Hematopoietic multipotent progenitor cell treated with erythropoietin and hydrocortisone succinate and interleukin-3 and kit ligand, for 8 days (in vitro differentiated cells): Measurements from ENCODE around the gene ORM2.
A peak's percentile ranks its signal among the peaks of the same experiment; 100 is the strongest.
"Not testable (repeated sequence)": the region's sequence is repeated elsewhere in the genome, so short reads cannot be mapped to it uniquely, and the experiment has no call there.

Source experiments
- DNase-seq: peaks from one replicate; pipeline ENCODE4 v3.0.0-alpha.2; 2015

Gene ORM2

DNA sequence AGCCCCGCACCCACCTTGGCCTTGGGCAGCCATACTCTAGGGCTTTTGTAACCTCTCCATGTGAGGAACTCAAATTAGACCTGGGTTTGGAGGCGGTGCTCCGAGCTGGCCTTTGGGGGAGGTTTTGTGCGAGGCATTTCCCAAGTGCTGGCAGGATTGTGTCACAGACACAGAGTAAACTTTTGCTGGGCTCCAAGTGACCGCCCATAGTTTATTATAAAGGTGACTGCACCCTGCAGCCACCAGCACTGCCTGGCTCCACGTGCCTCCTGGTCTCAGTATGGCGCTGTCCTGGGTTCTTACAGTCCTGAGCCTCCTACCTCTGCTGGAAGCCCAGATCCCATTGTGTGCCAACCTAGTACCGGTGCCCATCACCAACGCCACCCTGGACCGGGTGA, at the start of gene ORM2:
ORM2 (plus strand) TSS at position 245 of the 398 bp plus-strand sequence; CDS start at position 281, 36 bp downstream.
- DNase-seq: not testable (repeated sequence)

- no peak for DNase-seq
These were observed 48.8 kb upstream of the ORM2 start for GRCh38 chr9:114280636-114281472.

DNA sequence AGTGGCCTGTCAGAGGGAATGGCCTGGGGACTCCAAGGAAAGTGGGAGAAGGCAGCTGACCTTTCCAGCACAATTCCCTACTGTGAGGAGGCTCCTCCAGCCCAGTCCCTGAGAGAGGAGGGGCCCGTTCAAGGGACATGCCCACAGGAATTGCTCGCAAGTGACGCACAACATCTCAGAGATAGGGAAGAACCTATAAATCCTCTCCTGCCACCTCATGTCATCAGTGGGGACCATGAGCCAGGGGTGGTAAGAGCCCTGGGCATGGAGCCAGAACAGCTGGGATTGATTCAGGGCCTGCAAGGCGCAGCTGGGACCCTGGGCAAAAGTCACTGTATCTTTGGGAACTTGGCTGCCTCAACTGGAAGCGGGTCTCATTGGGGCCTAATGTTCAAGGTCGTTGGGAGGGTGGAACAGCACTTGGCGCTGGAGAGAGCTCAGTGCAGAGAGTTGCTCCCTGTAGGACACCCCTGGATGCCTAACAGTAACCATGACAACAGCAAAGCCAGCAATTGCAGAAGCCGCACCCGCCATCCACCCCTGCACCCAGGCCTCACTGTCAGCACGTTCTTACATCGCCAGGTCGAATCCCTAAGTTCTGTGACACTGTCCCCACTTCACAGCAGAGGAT, 48.1 kb upstream of the ORM2 start:
- no peak for DNase-seq

GRCh38 chr9:114282104-114282485, 47.6 kb upstream of the ORM2 start:
- no peak for DNase-seq

- DNase-seq: no peak
These were observed 47.2 kb upstream of the ORM2 start for GRCh38 chr9:114282507-114282906.

DNA sequence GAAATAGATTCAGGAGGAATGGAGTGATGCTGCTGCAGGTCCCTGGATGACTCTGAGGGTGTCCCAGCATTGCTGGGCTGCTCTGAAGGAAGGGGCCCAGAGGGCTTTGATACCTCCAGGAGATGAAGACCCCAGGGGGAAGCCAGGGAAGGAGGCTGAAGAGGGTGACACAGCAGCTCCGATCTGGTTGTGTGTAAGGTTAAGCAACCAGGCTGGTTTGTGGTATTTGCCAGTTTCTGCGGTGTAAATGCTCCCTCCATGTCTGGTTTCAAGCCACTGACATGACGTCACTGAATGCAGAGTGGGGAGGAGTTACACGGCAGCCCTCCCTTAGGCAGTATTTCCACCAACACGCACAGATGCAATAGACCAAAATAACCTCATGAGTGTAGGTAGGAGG, 46.7 kb upstream of the ORM2 start:
- no peak for DNase-seq

DNA sequence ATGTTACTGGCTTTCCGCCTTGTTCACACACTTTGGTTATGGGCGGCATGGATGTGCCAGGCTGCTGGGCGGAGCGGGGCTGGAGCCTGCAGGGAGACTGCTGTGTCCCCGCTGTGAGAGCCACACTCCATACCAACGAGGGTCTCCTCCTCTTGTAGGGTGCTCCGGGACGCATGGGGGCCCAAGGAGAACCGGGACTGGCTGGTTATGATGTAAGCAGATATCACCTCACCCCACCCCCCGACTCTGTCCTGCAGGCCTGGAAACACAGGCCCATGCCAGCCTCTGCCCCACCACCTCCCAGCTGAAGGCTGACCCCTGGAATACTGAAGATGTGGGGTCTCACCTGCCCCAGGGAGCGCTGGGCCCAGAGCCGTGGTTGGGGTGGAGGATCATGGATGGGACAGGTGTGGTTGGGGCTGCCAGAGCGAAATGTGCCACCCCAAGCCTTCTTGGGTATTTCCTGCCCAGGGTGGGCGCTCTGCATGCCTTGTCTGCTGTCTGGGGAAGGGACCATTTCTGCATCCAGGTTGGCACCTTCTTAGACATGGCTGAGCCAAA, 46.0 kb upstream of the ORM2 start:
- no peak for DNase-seq

GRCh38 chr9:114284316-114285060, 45.2 kb upstream of the ORM2 start:
- DNase-seq: no peak

DNA sequence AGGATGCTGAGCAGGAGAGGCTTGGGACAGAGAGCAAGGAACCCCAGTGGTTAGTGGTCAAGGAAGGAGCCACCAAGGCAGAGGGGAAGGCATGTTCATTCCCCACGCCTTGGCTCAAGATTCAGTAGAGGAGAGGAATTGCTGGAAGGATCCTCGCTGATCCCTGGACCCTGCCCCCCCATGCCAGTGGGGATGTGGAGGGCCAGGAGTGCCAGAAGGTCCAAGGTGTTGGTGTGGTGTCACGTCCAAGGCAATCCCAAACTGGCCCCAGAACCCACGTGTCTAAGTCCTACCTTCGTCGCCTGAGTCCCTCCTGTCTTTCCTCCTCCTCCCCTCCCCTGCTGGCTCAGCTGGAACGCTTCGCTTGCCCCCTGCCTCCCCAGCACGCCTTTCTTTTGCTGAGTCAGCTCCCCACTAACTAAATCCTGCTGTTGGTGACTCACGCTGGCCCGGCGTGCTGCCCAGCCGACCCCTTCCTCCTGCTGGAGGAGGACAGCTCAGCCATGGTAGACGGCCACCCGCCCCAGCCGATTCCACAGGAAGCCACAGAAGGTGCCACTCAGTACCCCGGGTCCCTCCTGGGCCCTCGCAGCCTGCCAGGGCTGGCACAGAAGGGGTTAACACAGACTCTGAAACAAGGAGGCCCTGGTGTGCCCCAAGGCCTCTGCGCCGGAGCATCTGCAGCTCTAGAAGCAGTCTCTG, 44.4 kb upstream of the ORM2 start:
- DNase-seq: no peak

GRCh38 chr9:114286146-114286679, 43.5 kb upstream of the ORM2 start:
- no peak for DNase-seq

- DNase-seq: no peak
These were observed 42.5 kb upstream of the ORM2 start for GRCh38 chr9:114287001-114287762.

GRCh38 chr9:114287763-114288192, 41.9 kb upstream of the ORM2 start:
- DNase-seq: no peak

GRCh38 chr9:114288193-114289091, 41.2 kb upstream of the ORM2 start:
- no peak for DNase-seq

- no peak for DNase-seq
These were observed 40.6 kb upstream of the ORM2 start for GRCh38 chr9:114289106-114289505.

DNA sequence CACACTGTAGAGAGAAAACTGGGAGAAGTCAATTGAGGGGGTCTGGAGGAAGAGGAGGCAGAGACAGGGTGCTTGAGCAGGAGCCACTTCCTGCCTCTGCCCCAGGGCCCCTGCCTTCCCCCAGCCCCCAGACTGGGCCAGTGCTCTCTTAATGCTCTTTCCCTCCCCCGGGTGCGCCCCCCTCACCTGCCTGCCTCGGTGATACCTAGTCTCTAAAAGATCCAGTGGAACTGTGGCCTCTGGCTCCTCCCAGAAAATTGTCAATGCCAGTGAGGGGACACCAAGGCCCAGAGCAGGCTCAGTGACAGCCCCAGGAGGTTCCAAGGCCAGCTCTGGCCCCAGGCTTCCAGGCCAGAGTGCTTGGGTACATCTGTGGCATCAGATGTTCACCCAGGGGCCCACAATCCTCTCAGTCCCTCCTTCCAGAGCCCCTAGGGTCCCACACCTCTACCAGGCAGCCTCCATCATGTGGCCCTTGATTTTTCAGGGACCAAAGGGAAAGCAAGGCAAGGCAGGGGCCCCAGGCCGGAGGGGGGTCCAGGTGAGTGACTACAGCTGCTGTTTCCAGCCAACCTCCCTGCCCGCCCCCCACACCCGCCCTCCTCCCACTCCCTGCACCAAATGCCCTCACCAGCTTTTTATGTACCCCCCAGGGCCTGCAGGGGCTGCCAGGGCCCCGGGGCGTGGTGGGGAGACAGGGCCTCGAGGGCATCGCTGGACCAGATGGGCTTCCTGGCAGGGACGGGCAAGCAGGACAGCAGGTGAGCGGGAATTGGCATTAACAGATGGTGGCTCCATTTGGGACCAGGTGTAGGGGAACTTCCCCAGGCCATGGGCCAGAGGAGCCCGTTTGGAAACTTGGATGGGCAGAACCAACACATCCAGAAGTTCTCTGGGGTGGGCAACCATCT, 39.8 kb upstream of the ORM2 start:
- DNase-seq: no peak

DNA sequence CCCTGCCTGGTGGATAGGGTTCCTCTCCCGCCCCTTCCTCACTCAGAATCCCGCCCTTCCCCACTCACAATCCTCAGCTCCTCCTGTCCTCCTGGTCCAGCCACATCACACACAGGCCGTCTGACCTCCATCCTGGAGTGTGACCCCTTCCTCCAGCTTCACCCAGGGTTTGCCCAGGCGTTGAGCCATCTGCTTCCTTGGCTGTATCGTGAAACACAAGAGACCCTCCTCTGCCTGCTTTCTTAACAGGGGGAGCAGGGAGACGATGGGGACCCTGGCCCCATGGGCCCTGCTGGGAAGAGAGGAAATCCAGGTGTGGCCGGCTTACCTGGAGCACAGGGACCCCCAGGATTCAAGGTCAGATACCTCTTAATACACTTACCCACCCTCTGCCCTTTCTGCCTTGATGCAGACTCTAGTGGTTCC, 39.1 kb upstream of the ORM2 start:
- no peak for DNase-seq

- DNase-seq: peak; percentile 51
These were observed 38.6 kb upstream of the ORM2 start for GRCh38 chr9:114291064-114291474.

DNA sequence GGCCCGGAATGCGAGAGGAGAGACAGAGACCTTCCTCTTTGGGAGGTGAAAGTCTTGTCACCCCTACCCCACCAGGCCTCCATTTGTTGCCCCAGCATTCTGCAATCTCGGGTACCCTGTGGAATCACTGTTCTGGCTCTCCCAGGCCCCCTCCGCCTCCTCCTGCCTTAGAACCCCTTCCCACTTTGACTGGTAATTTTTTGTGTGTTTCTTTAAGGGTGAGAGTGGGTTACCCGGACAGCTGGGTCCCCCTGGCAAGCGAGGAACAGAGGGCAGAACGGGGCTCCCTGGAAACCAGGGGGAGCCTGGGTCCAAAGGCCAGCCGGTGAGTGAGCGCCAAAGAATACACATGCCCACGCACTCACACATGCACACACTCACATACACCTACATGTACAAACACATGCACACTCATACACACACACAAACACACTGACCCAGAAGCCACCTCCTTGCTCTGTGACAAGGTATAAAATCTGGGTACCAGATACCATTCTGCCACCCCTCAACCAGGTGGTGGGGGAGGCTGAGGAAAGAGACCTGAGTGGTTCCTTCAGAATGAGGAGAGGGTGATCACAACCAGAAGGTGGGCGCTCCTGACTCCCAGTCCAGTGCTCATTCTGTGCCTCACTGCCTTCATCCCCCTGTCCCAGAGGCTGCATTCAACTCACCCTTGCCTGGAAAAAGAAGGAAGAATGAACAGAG, 37.6 kb upstream of the ORM2 start:
- no peak for DNase-seq

DNA sequence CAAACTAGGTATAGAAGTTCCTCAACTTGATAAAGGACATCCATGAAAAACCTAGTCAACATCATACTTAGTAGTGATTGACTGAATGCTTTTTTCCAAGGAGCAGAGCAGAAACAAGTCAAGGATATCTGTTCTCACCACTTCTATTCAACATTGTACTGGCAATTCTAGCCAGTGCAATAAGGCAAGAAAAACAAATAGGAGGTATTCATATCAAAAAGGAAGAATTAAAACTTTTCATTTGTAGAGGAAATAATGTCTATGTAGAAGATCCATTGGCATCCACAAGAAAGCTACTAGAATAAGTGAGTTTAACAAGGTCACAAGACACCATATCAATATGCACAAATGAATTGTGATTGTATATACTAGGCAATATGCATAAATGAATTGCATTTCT, 35.0 kb upstream of the ORM2 start:
- DNase-seq: no peak
